IMR-90 (cell line): Measurements from ENCODE around the gene CARS2. TPM values are rescaled to one million over a fixed set of nuclear protein-coding genes. Genes with fewer than 3 reads are reported as not detected.

ENCODE experiments used
- ATAC-seq: fragments of 200-7000 bp; cut with Tn5 transposase; 2 replicates; pipeline ENCODE4 v1.9.1; 2020; ENCODE audit warnings: low read depth, mild to moderate bottlenecking, moderate library complexity
- BruUV-seq: library from RNA; stranded (reverse); fragments of 400-500 nt; replicated peaks from 2 replicates; lab custom pipeline; 2021; lab: Mats Ljungman, UMichigan
- CTCF ChIA-PET: fragments of 300-600 bp; formaldehyde crosslinking; extraction: SDS; loops from one replicate; lab custom pipeline; 2021; ENCODE audit warnings: antibody characterized with exemption; lab: Yijun Ruan, JAX
- POLR2A ChIA-PET: fragments of 300-600 bp; sonication (Branson Sonifier 250); formaldehyde crosslinking; loops from one replicate; lab custom pipeline; 2022; ENCODE audit warnings: antibody characterized with exemption; ENCODE audit not compliant: unreplicated experiment; lab: Charles Lee
- DNase-seq: peaks from one replicate; pipeline ENCODE4 v3.0.0; 2013
- H2AFZ ChIP-seq: replicated peaks from 2 replicates; pipeline ENCODE3; 2013; ENCODE audit warnings: low read length, mild to moderate bottlenecking; ENCODE audit not compliant: poor library complexity
- H2AK5ac ChIP-seq: 2 replicates; pipeline ENCODE4 v1.6.1; 2013; ENCODE audit warnings: low read depth, low read length, inconsistent platforms
- H2AK9ac ChIP-seq: replicated peaks from 2 replicates; pipeline ENCODE3; 2013; ENCODE audit warnings: mild to moderate bottlenecking, low read depth, low read length, moderate library complexity; ENCODE audit not compliant: poor library complexity
- H2BK120ac ChIP-seq: 2 replicates; pipeline ENCODE4 v1.6.1; 2013; ENCODE audit warnings: low read depth, low read length, inconsistent platforms
- H2BK15ac ChIP-seq: 3 replicates; pipeline ENCODE4 v1.6.1; 2013; ENCODE audit warnings: low read depth, low read length, inconsistent platforms
- H2BK20ac ChIP-seq: 2 replicates; pipeline ENCODE4 v1.6.1; 2013; ENCODE audit warnings: low read depth, mild to moderate bottlenecking, inconsistent platforms, low read length, moderate library complexity
- H2BK5ac ChIP-seq: 2 replicates; pipeline ENCODE4 v1.6.1; 2013; ENCODE audit warnings: mild to moderate bottlenecking, low read depth, low read length, inconsistent platforms; ENCODE audit not compliant: poor library complexity, severe bottlenecking
- H3K14ac ChIP-seq: replicated peaks from 2 replicates; pipeline ENCODE4 v1.6.1; 2013; ENCODE audit warnings: low read depth, low read length, inconsistent platforms
- H3K18ac ChIP-seq: 2 replicates; pipeline ENCODE4 v1.6.1; 2013; ENCODE audit warnings: low read depth, low read length, control low read depth
- H3K23ac ChIP-seq: 2 replicates; pipeline ENCODE4 v1.6.1; 2013; ENCODE audit warnings: low read depth, low read length, inconsistent platforms
- H3K27ac ChIP-seq: 2 replicates; pipeline ENCODE4 v1.5.1; 2013; ENCODE audit warnings: mild to moderate bottlenecking, control low read depth, low read length; ENCODE audit not compliant: insufficient read depth
- H3K27me3 ChIP-seq: 2 replicates; pipeline ENCODE4 v1.6.1; 2013; ENCODE audit warnings: low read length; ENCODE audit not compliant: control insufficient read depth, insufficient read depth
- H3K36me3 ChIP-seq: 2 replicates; pipeline ENCODE4 v1.6.1; 2013; ENCODE audit warnings: low read length, mixed read lengths; ENCODE audit not compliant: control insufficient read depth, insufficient read depth
- H3K4ac ChIP-seq: 2 replicates; pipeline ENCODE4 v1.6.1; 2013; ENCODE audit warnings: low read depth, low read length, inconsistent platforms
- H3K4me1 ChIP-seq: 2 replicates; pipeline ENCODE4 v1.6.1; 2013; ENCODE audit warnings: low read length, mixed read lengths; ENCODE audit not compliant: control insufficient read depth, insufficient read depth
- H3K4me2 ChIP-seq: 2 replicates; pipeline ENCODE4 v1.6.1; 2013; ENCODE audit warnings: low read depth, mild to moderate bottlenecking, control low read depth, low read length, moderate library complexity
- H3K4me3 ChIP-seq: 2 replicates; pipeline ENCODE4 v1.5.1; 2013; ENCODE audit warnings: low read depth, mild to moderate bottlenecking, control low read depth, low read length, moderate library complexity; ENCODE audit not compliant: insufficient read depth
- H3K56ac ChIP-seq: 2 replicates; pipeline ENCODE4 v1.6.1; 2013; ENCODE audit warnings: low read length, inconsistent platforms; ENCODE audit not compliant: insufficient read depth; ENCODE audit errors: extremely low read depth
- H3K79me1 ChIP-seq, 2 experiments: 2 replicates each; pipeline ENCODE4 v1.6.1; 2013; ENCODE audit warnings: low read length in 2 of 2, inconsistent platforms in 1 of 2, low read depth in 1 of 2
- H3K9ac ChIP-seq: 2 replicates; pipeline ENCODE4 v1.6.1; 2013; ENCODE audit warnings: low read depth, low read length, control low read depth
- H3K9me1 ChIP-seq: 2 replicates; pipeline ENCODE4 v1.6.1; 2013; ENCODE audit warnings: low read length, inconsistent platforms; ENCODE audit not compliant: insufficient read depth
- H3K9me3 ChIP-seq: 2 replicates; pipeline ENCODE4 v1.6.1; 2013; ENCODE audit warnings: low read length; ENCODE audit not compliant: control insufficient read depth, insufficient read depth
- H4K20me1 ChIP-seq: 2 replicates; pipeline ENCODE4 v1.6.1; 2013; ENCODE audit warnings: low read length, inconsistent platforms; ENCODE audit not compliant: insufficient read depth
- H4K5ac ChIP-seq: 2 replicates; pipeline ENCODE4 v1.6.1; 2013; ENCODE audit warnings: mild to moderate bottlenecking, low read depth, low read length, control low read depth
- H4K8ac ChIP-seq, 2 experiments: 2 replicates each; pipeline ENCODE4 v1.6.1; 2013; ENCODE audit warnings: low read depth in 2 of 2, low read length in 2 of 2, control low read depth in 1 of 2, inconsistent platforms in 1 of 2
- H4K91ac ChIP-seq: 2 replicates; pipeline ENCODE4 v1.6.1; 2013; ENCODE audit warnings: low read depth, low read length, inconsistent platforms; ENCODE audit not compliant: insufficient read depth
- BHLHE40 ChIP-seq: fragments of 150-350 bp; IDR thresholded peaks from 2 replicates; pipeline ENCODE4 v1.6.1; 2016; ENCODE audit warnings: mild to moderate bottlenecking, low read depth, low read length
- CEBPB ChIP-seq: IDR thresholded peaks from 2 replicates; pipeline ENCODE4 v1.6.1; 2012; ENCODE audit warnings: low read depth, low read length, improper control_type of control experiment
- CHD1 ChIP-seq: IDR thresholded peaks from 2 replicates; pipeline ENCODE4 v1.6.1; 2012; ENCODE audit warnings: low read depth, low read length, improper control_type of control experiment
- CTCF ChIP-seq: conservative IDR thresholded peaks from 2 replicates; pipeline ENCODE4 v1.5.1; 2012; ENCODE audit warnings: mild to moderate bottlenecking, low read depth, low read length, improper control_type of control experiment
- FOS ChIP-seq: fragments of 150-350 bp; IDR thresholded peaks from 2 replicates; pipeline ENCODE4 v1.6.1; 2016; ENCODE audit warnings: low read depth, low read length
- MAFK ChIP-seq: IDR thresholded peaks from 2 replicates; pipeline ENCODE4 v1.6.1; 2012; ENCODE audit warnings: low read depth, low read length, improper control_type of control experiment
- MAZ ChIP-seq: IDR thresholded peaks from 2 replicates; pipeline ENCODE4 v1.6.1; 2012; ENCODE audit warnings: low read depth, mild to moderate bottlenecking, low read length, improper control_type of control experiment, moderate library complexity, borderline replicate concordance
- MXI1 ChIP-seq: IDR thresholded peaks from 2 replicates; pipeline ENCODE4 v1.6.1; 2012; ENCODE audit warnings: low read depth, mild to moderate bottlenecking, low read length, moderate library complexity, borderline replicate concordance
- NFE2L2 ChIP-seq: fragments of 150-350 bp; IDR thresholded peaks from 2 replicates; pipeline ENCODE4 v1.6.1; 2016; ENCODE audit warnings: low read depth, mild to moderate bottlenecking, low read length
- POLR2A ChIP-seq: IDR thresholded peaks from 2 replicates; pipeline ENCODE4 v1.6.1; 2012; ENCODE audit warnings: mild to moderate bottlenecking, low read depth, low read length
- RAD21 ChIP-seq: IDR thresholded peaks from 2 replicates; pipeline ENCODE4 v1.6.1; 2012; ENCODE audit warnings: low read length, improper control_type of control experiment
- RCOR1 ChIP-seq: IDR thresholded peaks from 2 replicates; pipeline ENCODE4 v1.6.1; 2012; ENCODE audit warnings: mild to moderate bottlenecking, low read length, improper control_type of control experiment; ENCODE audit not compliant: insufficient replicate concordance
- RFX5 ChIP-seq: IDR thresholded peaks from 2 replicates; pipeline ENCODE4 v1.8.0; 2012; ENCODE audit warnings: low read depth, mild to moderate bottlenecking, low read length, moderate library complexity
- SMC3 ChIP-seq: fragments of 150-350 bp; IDR thresholded peaks from 2 replicates; pipeline ENCODE4 v1.6.1; 2016; ENCODE audit warnings: low read depth, mild to moderate bottlenecking, antibody characterized with exemption, low read length, moderate library complexity
- WGBS, 2 experiments: methylation state at CpG; one replicate each; pipeline versions ENCODE4 v1.1.5 to v1.1.7; 2013; ENCODE audit warnings: missing lambda C conversion rate in 2 of 2; ENCODE audit not compliant: insufficient read length in 1 of 2; ENCODE audit errors: extremely low coverage in 2 of 2; 5-methylcytosine and 5-hydroxymethylcytosine counted together
- dilution Hi-C: fragments of 300-500 bp; cut with HindIII; formaldehyde crosslinking; loops from one replicate; pipeline ENCODE4 v1.14.3; 2018; ENCODE audit warnings: low sequenced_read_pairs; ENCODE audit not compliant: unreplicated experiment
- in situ Hi-C: fragments of 300-500 bp; cut with MboI; formaldehyde crosslinking; loops from 3 replicates; pipeline ENCODE4 v1.14.3; 2019; ENCODE audit warnings: low sequenced_read_pairs, inconsistent platforms, mixed read lengths
- intact Hi-C: fragments of 100-400 bp; cut with micrococcal nuclease; formaldehyde crosslinking; loops from 2 replicates; pipeline ENCODE4 v1.10.0; 2022
- polyA plus RNA-seq, 3 experiments: library from polyadenylated mRNA; depleted of rRNA; stranded (reverse); fragments of >200 nt; gene quantifications; 2 replicates each; pipeline ENCODE4 v1.2.3, GENCODE V29; 2012; ENCODE audit warnings: low replicate concordance in 1 of 3
- total RNA-seq: library from RNA; depleted of rRNA; stranded (reverse); fragments of >200 nt; gene quantifications from 2 replicates; pipeline ENCODE4 v1.2.3, GENCODE V29; 2012
- TF ChIP-seq, protein P1 (sequence below): fragments of 150-350 bp; IDR thresholded peaks from 2 replicates; pipeline ENCODE4 v1.6.1; 2016; ENCODE audit warnings: low read depth, mild to moderate bottlenecking, low read length, moderate library complexity, borderline replicate concordance
- TF ChIP-seq, protein P2 (sequence below): fragments of 150-350 bp; IDR thresholded peaks from 2 replicates; pipeline ENCODE4 v1.6.1; 2017; ENCODE audit warnings: mild to moderate bottlenecking, antibody characterized with exemption, low read length, low read depth

CARS2 gene
- total and polyA plus RNA-seq, 2 of the 4 experiments (the other 2 are of a cell fraction) = 76.2 to 76.4 TPM

DNA sequence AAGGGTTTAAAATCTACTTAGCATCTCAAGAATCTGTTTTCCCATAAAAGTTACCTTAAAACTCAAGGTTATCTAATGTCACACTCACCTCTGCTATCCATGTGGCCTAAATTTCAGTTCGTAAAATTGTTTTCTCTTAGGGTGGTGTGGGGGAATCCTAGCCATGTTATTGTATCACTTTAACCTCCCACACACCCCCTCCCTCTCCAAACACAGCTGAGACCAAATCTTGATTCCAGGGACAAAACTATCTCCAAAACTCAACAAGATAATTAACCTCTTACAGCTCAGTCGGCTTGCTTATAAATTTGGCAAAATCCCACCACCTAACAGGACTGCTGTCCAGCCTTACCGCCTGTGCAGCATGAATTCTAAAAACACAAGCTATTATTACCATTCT lies 3.8 kb downstream of the CARS2 start:
- DNase-seq = no peak
- no peak overlapping the region for H2AK5ac ChIP-seq
- H3K9me3 ChIP-seq = no peaks in the 10 kb centered on the region
- no peak overlapping the region for H3K14ac ChIP-seq
- peaks cover 32% of the 10 kb centered on the region for H3K36me3 ChIP-seq
- no peak overlapping the region for H4K5ac ChIP-seq
- H3K56ac ChIP-seq = no peak overlapping the region
- no TSS peak for BruUV-seq
- peaks cover 18% of the 10 kb centered on the region for H3K9me1 ChIP-seq
- no peak overlapping the region for H4K8ac ChIP-seq
- H3K9ac ChIP-seq = no peak overlapping the region
- TF ChIP-seq MXI1 (no peak), SMC3 (no peak), CEBPB (no peak), MAZ (no peak), CHD1 (no peak), CTCF (no peak), POLR2A (no peak), MAFK (no peak), RAD21 (no peak), NFE2L2 (no peak), BHLHE40 (no peak), FOS (no peak), RFX5 (no peak), RCOR1 (no peak)
- TF ChIP-seq, protein P1, sequence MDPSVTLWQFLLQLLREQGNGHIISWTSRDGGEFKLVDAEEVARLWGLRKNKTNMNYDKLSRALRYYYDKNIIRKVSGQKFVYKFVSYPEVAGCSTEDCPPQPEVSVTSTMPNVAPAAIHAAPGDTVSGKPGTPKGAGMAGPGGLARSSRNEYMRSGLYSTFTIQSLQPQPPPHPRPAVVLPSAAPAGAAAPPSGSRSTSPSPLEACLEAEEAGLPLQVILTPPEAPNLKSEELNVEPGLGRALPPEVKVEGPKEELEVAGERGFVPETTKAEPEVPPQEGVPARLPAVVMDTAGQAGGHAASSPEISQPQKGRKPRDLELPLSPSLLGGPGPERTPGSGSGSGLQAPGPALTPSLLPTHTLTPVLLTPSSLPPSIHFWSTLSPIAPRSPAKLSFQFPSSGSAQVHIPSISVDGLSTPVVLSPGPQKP = no peak
- TF ChIP-seq, protein P2, sequence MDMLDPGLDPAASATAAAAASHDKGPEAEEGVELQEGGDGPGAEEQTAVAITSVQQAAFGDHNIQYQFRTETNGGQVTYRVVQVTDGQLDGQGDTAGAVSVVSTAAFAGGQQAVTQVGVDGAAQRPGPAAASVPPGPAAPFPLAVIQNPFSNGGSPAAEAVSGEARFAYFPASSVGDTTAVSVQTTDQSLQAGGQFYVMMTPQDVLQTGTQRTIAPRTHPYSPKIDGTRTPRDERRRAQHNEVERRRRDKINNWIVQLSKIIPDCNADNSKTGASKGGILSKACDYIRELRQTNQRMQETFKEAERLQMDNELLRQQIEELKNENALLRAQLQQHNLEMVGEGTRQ = no peak
- H2AFZ ChIP-seq = no peak overlapping the region
- dilution Hi-C loops = no loop called here
- ATAC-seq = no peak
- no peak overlapping the region for H3K18ac ChIP-seq
- peaks cover 13% of the 10 kb centered on the region for H4K20me1 ChIP-seq
- intact Hi-C loops = no loop called here
- peaks cover 54 to 86% of the 10 kb centered on the region in 2 experiments for H3K79me1 ChIP-seq
- H2BK20ac ChIP-seq = no peak overlapping the region
- H3K23ac ChIP-seq = no peak overlapping the region
- WGBS, 2 experiments = no CpG with 5 or more reads among the region's 3 CpGs
- CTCF ChIA-PET = no interaction called here
- H2BK5ac ChIP-seq = no peak overlapping the region
- H3K4ac ChIP-seq = no peak overlapping the region
- no peak overlapping the region for H3K27ac ChIP-seq
- no peak overlapping the region for H2BK15ac ChIP-seq
- peak overlapping the region; percentile 51; the same call in 1 of the 2 replicates for H3K4me2 ChIP-seq
- no peak overlapping the region for H2AK9ac ChIP-seq
- in situ Hi-C loops = no loop called here
- POLR2A ChIA-PET = interaction anchor here (0.9 kb wide), 1 partner anchor 10 kb away, joined by 3 read pairs; no protein-coding TSS in a partner anchor
- H3K4me1 ChIP-seq = peaks cover 17% of the 10 kb centered on the region
- no peak overlapping the region for H4K91ac ChIP-seq
- no peak overlapping the region for H2BK120ac ChIP-seq
- no peak overlapping the region for H3K4me3 ChIP-seq
- no peaks in the 10 kb centered on the region for H3K27me3 ChIP-seq
